Measurements from ENCODE around the gene TAP2.

GRCh38 chr6:32794510-32794909 lies 44.0 kb downstream of the TAP2 start:
- TF ChIP-seq HDAC2 (IDR thresholded peaks at IDR 0.05), result no peak
- no peak for TF ChIP-seq EP300 (IDR thresholded peaks at IDR 0.05)
- TF ChIP-seq FOSL2 (IDR thresholded peaks at IDR 0.05), result no peak
- no peak for TF ChIP-seq FOSL2 (CRISPR knock-in tag; IDR thresholded peaks at IDR 0.05)
- TF ChIP-seq CEBPB (IDR thresholded peaks at IDR 0.05), result no peak
- TF ChIP-seq, protein P1, sequence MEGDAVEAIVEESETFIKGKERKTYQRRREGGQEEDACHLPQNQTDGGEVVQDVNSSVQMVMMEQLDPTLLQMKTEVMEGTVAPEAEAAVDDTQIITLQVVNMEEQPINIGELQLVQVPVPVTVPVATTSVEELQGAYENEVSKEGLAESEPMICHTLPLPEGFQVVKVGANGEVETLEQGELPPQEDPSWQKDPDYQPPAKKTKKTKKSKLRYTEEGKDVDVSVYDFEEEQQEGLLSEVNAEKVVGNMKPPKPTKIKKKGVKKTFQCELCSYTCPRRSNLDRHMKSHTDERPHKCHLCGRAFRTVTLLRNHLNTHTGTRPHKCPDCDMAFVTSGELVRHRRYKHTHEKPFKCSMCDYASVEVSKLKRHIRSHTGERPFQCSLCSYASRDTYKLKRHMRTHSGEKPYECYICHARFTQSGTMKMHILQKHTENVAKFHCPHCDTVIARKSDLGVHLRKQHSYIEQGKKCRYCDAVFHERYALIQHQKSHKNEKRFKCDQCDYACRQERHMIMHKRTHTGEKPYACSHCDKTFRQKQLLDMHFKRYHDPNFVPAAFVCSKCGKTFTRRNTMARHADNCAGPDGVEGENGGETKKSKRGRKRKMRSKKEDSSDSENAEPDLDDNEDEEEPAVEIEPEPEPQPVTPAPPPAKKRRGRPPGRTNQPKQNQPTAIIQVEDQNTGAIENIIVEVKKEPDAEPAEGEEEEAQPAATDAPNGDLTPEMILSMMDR (IDR thresholded peaks at IDR 0.05), result no peak
- no peak for TF ChIP-seq JUN (IDR thresholded peaks at IDR 0.05)
- no peak for TF ChIP-seq RCOR1 (IDR thresholded peaks at IDR 0.05; ENCODE audit: low read depth, low read length)
- TF ChIP-seq MAX (IDR thresholded peaks at IDR 0.05), result no peak
- TF ChIP-seq RAD21 (conservative IDR thresholded peaks at IDR 0.05 in 1 of 2, IDR thresholded peaks at IDR 0.05 in 1 of 2), result no peak
- no peak for TF ChIP-seq MAFK (IDR thresholded peaks at IDR 0.05; ENCODE audit: partially characterized antibody)
